K562 (cell line): Measurements from ENCODE around the gene ACTR3C. TPM values are rescaled to one million over a fixed set of nuclear protein-coding genes. Genes with fewer than 3 reads are reported as not detected.

Experiments used
- COPS2 ChIP-seq: fragments of 450-650 bp; conservative IDR thresholded peaks from 2 replicates; pipeline ENCODE4 v1.6.1; 2016; ENCODE audit warnings: mild to moderate bottlenecking, moderate library complexity
- NFIX ChIP-seq: fragments of 250-450 bp; sonication (Bioruptor Pico); IDR thresholded peaks from 2 replicates; pipeline ENCODE4 v1.4.0; 2020; ENCODE audit warnings: low read depth, mild to moderate bottlenecking, moderate library complexity
- NR2C2 ChIP-seq, 2 experiments: fragments of 200-800 bp in 1 of 2; sonication (Bioruptor generic) in 1 of 2; sonication (generic) in 1 of 2; formaldehyde crosslinking in 1 of 2; IDR thresholded peaks; 2 replicates each; pipeline versions ENCODE4 v1.6.1 to v1.8.0; 2016 to 2022; ENCODE audit warnings: mild to moderate bottlenecking in 1 of 2, missing compliant biosample characterization in 1 of 2, missing genetic modification characterization in 1 of 2, missing genetic modification reagents in 1 of 2
- ZNF175 ChIP-seq: fragments of 200-800 bp; sonication (Bioruptor generic); IDR thresholded peaks from 2 replicates; pipeline ENCODE4 v1.6.1; 2016; ENCODE audit warnings: low read depth, mild to moderate bottlenecking, missing genetic modification characterization, missing compliant biosample characterization
- ZNF41 ChIP-seq: fragments of 250-450 bp; sonication (Bioruptor Pico); conservative IDR thresholded peaks from 2 replicates; pipeline ENCODE4 v1.4.0; 2020; ENCODE audit warnings: mild to moderate bottlenecking
- ZNF561 ChIP-seq: fragments of 450-650 bp; formaldehyde crosslinking; conservative IDR thresholded peaks from 2 replicates; pipeline ENCODE4 v1.4.0; 2020; ENCODE audit warnings: mild to moderate bottlenecking, moderate library complexity
- polyA plus RNA-seq, 8 experiments: library from polyadenylated mRNA; depleted of rRNA in 4 of 8; stranded (reverse) in 5 of 8; unstranded in 3 of 8; fragments of >200 nt; fragmentation: Nextera tagmentation in 2 of 8; fragmentation: Illumina TruSeq in 1 of 8; extraction: Ambion mirVana in 2 of 8; extraction: Trizol in 1 of 8; gene quantifications; 2 replicates each; pipeline versions ENCODE4 v1.2.1 to v1.2.3, GENCODE V29; 2011 to 2014; ENCODE audit warnings: inconsistent platforms in 1 of 8, missing spikeins in 1 of 8
- total RNA-seq, 7 experiments: library from RNA; depleted of rRNA in 6 of 7; stranded (reverse); fragments of >200 nt in 6 of 7; fragmentation: Illumina TruSeq in 2 of 7; extraction: Trizol in 2 of 7; gene quantifications; 2 replicates each; pipeline versions ENCODE4 v1.2.1 to v1.2.3, GENCODE V29; 2011 to 2021; ENCODE audit warnings: low replicate concordance in 1 of 7
- TF ChIP-seq, protein P1 (sequence below): fragments of 200-600 bp; sonication (generic); IDR thresholded peaks from one replicate; pipeline ENCODE4 v1.6.1; 2012; ENCODE audit warnings: mild to moderate bottlenecking, low read depth, low read length, inconsistent platforms
- TF ChIP-seq, protein P2 (sequence below): fragments of 250-450 bp; sonication (Bioruptor Pico); IDR thresholded peaks from 2 replicates; pipeline ENCODE4 v1.4.0; 2020; ENCODE audit warnings: mild to moderate bottlenecking, moderate library complexity
- TF ChIP-seq, protein P3 (sequence below): fragments of 250-450 bp; sonication (Bioruptor Pico); IDR thresholded peaks from 2 replicates; pipeline ENCODE4 v1.5.0; 2020; ENCODE audit warnings: mild to moderate bottlenecking

Gene ACTR3C
- total and polyA plus RNA-seq, 9 of the 15 experiments (the other 6 are each of a cell fraction or from before 2014, with no cell fraction given) = 9.0 to 35.4 (median 13.3) TPM

DNA sequence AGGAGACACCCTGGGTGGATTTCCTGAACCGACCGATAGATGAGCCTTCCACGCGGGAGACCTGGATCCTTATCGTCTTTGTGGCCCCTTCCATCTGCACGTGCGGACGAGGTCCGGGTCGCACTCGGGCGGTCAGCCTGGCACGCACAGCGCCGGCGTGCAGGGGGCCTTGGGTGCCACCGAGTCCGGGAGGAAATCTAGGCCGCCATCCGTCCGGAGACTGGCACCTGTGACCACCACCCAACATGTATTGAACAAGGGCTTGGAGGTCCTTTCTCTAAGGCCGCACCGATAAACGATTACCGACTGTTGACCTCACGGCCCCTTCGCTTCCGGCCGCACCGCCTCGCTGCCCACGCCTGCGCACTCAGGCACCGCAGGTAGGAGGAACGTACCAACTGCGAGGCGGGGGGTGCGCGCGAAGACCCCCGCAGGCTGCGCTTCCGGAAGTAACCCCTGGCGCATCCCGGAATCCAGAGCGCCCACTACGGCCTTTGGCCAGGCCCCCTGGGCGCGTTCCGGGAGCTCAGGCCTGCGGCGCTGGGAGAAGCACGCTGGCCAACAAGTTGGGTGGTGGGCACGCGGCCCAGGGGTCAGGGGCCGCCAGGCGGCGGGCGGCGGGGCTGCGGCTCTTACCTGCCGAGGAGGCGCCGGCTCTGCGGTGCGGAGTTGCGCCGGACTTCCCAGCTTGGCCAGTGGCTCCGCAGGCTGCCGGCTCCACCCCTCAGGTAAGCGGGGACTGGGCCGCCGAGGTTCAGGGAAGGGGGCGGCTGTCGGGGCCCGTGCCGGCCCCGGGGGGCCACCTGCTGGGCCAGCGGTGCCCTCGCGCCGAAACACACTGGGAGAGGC is at the start of gene ACTR3C, which contains the start of gene LRRC61 (continued):
- TF ChIP-seq, protein P1, sequence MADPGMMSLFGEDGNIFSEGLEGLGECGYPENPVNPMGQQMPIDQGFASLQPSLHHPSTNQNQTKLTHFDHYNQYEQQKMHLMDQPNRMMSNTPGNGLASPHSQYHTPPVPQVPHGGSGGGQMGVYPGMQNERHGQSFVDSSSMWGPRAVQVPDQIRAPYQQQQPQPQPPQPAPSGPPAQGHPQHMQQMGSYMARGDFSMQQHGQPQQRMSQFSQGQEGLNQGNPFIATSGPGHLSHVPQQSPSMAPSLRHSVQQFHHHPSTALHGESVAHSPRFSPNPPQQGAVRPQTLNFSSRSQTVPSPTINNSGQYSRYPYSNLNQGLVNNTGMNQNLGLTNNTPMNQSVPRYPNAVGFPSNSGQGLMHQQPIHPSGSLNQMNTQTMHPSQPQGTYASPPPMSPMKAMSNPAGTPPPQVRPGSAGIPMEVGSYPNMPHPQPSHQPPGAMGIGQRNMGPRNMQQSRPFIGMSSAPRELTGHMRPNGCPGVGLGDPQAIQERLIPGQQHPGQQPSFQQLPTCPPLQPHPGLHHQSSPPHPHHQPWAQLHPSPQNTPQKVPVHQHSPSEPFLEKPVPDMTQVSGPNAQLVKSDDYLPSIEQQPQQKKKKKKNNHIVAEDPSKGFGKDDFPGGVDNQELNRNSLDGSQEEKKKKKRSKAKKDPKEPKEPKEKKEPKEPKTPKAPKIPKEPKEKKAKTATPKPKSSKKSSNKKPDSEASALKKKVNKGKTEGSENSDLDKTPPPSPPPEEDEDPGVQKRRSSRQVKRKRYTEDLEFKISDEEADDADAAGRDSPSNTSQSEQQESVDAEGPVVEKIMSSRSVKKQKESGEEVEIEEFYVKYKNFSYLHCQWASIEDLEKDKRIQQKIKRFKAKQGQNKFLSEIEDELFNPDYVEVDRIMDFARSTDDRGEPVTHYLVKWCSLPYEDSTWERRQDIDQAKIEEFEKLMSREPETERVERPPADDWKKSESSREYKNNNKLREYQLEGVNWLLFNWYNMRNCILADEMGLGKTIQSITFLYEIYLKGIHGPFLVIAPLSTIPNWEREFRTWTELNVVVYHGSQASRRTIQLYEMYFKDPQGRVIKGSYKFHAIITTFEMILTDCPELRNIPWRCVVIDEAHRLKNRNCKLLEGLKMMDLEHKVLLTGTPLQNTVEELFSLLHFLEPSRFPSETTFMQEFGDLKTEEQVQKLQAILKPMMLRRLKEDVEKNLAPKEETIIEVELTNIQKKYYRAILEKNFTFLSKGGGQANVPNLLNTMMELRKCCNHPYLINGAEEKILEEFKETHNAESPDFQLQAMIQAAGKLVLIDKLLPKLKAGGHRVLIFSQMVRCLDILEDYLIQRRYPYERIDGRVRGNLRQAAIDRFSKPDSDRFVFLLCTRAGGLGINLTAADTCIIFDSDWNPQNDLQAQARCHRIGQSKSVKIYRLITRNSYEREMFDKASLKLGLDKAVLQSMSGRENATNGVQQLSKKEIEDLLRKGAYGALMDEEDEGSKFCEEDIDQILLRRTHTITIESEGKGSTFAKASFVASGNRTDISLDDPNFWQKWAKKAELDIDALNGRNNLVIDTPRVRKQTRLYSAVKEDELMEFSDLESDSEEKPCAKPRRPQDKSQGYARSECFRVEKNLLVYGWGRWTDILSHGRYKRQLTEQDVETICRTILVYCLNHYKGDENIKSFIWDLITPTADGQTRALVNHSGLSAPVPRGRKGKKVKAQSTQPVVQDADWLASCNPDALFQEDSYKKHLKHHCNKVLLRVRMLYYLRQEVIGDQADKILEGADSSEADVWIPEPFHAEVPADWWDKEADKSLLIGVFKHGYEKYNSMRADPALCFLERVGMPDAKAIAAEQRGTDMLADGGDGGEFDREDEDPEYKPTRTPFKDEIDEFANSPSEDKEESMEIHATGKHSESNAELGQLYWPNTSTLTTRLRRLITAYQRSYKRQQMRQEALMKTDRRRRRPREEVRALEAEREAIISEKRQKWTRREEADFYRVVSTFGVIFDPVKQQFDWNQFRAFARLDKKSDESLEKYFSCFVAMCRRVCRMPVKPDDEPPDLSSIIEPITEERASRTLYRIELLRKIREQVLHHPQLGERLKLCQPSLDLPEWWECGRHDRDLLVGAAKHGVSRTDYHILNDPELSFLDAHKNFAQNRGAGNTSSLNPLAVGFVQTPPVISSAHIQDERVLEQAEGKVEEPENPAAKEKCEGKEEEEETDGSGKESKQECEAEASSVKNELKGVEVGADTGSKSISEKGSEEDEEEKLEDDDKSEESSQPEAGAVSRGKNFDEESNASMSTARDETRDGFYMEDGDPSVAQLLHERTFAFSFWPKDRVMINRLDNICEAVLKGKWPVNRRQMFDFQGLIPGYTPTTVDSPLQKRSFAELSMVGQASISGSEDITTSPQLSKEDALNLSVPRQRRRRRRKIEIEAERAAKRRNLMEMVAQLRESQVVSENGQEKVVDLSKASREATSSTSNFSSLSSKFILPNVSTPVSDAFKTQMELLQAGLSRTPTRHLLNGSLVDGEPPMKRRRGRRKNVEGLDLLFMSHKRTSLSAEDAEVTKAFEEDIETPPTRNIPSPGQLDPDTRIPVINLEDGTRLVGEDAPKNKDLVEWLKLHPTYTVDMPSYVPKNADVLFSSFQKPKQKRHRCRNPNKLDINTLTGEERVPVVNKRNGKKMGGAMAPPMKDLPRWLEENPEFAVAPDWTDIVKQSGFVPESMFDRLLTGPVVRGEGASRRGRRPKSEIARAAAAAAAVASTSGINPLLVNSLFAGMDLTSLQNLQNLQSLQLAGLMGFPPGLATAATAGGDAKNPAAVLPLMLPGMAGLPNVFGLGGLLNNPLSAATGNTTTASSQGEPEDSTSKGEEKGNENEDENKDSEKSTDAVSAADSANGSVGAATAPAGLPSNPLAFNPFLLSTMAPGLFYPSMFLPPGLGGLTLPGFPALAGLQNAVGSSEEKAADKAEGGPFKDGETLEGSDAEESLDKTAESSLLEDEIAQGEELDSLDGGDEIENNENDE = peak; percentile 62
- no peak for TF ChIP-seq ZNF175 (CRISPR knock-in tag)
- no peak for TF ChIP-seq COPS2
- no peak for TF ChIP-seq NFIX
- TF ChIP-seq NR2C2 (CRISPR knock-in tag; IDR thresholded peaks at IDR 0.05) = no peak; the same call in none of the 2 replicates
- TF ChIP-seq NR2C2 (tag; IDR thresholded peaks at IDR 0.05) = peak; percentile 94
- TF ChIP-seq, protein P2, sequence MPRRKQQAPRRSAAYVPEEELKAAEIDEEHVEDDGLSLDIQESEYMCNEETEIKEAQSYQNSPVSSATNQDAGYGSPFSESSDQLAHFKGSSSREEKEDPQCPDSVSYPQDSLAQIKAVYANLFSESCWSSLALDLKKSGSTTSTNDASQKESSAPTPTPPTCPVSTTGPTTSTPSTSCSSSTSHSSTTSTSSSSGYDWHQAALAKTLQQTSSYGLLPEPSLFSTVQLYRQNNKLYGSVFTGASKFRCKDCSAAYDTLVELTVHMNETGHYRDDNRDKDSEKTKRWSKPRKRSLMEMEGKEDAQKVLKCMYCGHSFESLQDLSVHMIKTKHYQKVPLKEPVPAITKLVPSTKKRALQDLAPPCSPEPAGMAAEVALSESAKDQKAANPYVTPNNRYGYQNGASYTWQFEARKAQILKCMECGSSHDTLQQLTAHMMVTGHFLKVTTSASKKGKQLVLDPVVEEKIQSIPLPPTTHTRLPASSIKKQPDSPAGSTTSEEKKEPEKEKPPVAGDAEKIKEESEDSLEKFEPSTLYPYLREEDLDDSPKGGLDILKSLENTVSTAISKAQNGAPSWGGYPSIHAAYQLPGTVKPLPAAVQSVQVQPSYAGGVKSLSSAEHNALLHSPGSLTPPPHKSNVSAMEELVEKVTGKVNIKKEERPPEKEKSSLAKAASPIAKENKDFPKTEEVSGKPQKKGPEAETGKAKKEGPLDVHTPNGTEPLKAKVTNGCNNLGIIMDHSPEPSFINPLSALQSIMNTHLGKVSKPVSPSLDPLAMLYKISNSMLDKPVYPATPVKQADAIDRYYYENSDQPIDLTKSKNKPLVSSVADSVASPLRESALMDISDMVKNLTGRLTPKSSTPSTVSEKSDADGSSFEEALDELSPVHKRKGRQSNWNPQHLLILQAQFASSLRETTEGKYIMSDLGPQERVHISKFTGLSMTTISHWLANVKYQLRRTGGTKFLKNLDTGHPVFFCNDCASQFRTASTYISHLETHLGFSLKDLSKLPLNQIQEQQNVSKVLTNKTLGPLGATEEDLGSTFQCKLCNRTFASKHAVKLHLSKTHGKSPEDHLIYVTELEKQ = peak; percentile 73; the same call in 1 of the 2 replicates
- TF ChIP-seq, protein P3, sequence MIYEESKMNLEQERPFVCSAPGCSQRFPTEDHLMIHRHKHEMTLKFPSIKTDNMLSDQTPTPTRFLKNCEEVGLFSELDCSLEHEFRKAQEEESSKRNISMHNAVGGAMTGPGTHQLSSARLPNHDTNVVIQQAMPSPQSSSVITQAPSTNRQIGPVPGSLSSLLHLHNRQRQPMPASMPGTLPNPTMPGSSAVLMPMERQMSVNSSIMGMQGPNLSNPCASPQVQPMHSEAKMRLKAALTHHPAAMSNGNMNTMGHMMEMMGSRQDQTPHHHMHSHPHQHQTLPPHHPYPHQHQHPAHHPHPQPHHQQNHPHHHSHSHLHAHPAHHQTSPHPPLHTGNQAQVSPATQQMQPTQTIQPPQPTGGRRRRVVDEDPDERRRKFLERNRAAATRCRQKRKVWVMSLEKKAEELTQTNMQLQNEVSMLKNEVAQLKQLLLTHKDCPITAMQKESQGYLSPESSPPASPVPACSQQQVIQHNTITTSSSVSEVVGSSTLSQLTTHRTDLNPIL = peak; percentile 51; the same call in 1 of the 2 replicates
- peak; percentile 58; the same call in 1 of the 2 replicates for TF ChIP-seq ZNF41 (CRISPR knock-in tag)
- TF ChIP-seq ZNF561 = no peak
